Activated CD4-positive, alpha-beta T cell treated with anti-CD3 and anti-CD28 coated beads for 24 hours (primary cell): ENCODE measurements around the gene HERPUD1.
"Not testable (repeated sequence)": the region's sequence is repeated elsewhere in the genome, so short reads cannot be mapped to it uniquely, and the experiment has no call there.

Experiments used
- DNase-seq, 2 donors: peaks; one replicate each; pipeline ENCODE4 v3.0.0-alpha.2; 2020; ENCODE audit warnings: low read depth in 2 of 2

HERPUD1 gene

GRCh38 chr16:56980792-56981724 lies 49.1 kb downstream of the HERPUD1 start:
- DNase-seq = no peak

GRCh38 chr16:56981729-56982271 lies 49.9 kb downstream of the HERPUD1 start:
- DNase-seq = no peak

- no peak for DNase-seq
Measured at GRCh38 chr16:56982695-56983094, 50.8 kb downstream of the HERPUD1 start.

- DNase-seq = no peak
Measured at GRCh38 chr16:56983211-56983751, 51.3 kb downstream of the HERPUD1 start.

- no peak for DNase-seq
Measured at GRCh38 chr16:56984639-56985038, 52.7 kb downstream of the HERPUD1 start.

- DNase-seq = no peak
Measured at GRCh38 chr16:56985288-56985961, 53.5 kb downstream of the HERPUD1 start.

GRCh38 chr16:56985962-56986360 lies 54.0 kb downstream of the HERPUD1 start:
- no peak for DNase-seq

GRCh38 chr16:56986361-56986760 lies 54.4 kb downstream of the HERPUD1 start:
- no peak for DNase-seq

GRCh38 chr16:56986908-56987307 lies 55.0 kb downstream of the HERPUD1 start:
- not testable (repeated sequence) for DNase-seq

- DNase-seq = no peak
Measured at GRCh38 chr16:56987692-56988091, 55.8 kb downstream of the HERPUD1 start.

- no peak for DNase-seq
Measured at GRCh38 chr16:56988161-56988947, 56.4 kb downstream of the HERPUD1 start.

- DNase-seq = peak; percentile 84 to 90
Measured at GRCh38 chr16:56988948-56989945, 57.3 kb downstream of the HERPUD1 start, which contains the start of gene NLRC5. Gene NLRC5, plus strand, starts transcription at chr16:56989557. Its CDS starts 31,156 bp downstream, at chr16:57020713.

- DNase-seq = no peak
Measured at GRCh38 chr16:56989988-56990387, 58.0 kb downstream of the HERPUD1 start.

- DNase-seq = no peak
Measured at GRCh38 chr16:56990407-56991286, 58.7 kb downstream of the HERPUD1 start.

GRCh38 chr16:56992431-56992830 lies 60.5 kb downstream of the HERPUD1 start:
- not testable (repeated sequence) for DNase-seq

- no peak for DNase-seq
Measured at GRCh38 chr16:56993204-56993603, 61.3 kb downstream of the HERPUD1 start.

GRCh38 chr16:56994311-56994710 lies 62.4 kb downstream of the HERPUD1 start:
- no peak for DNase-seq
